HG03025 (cell line): ENCODE data around the gene FAM180B.

Experiments used
- ATAC-seq: cut with Tn5 transposase; IDR thresholded peaks from one replicate; pipeline ENCODE4 v1.9.1; 2021; ENCODE audit warnings: mild to moderate bottlenecking, moderate library complexity; ENCODE audit not compliant: unreplicated experiment, low FRiP score

The FAM180B gene

DNA sequence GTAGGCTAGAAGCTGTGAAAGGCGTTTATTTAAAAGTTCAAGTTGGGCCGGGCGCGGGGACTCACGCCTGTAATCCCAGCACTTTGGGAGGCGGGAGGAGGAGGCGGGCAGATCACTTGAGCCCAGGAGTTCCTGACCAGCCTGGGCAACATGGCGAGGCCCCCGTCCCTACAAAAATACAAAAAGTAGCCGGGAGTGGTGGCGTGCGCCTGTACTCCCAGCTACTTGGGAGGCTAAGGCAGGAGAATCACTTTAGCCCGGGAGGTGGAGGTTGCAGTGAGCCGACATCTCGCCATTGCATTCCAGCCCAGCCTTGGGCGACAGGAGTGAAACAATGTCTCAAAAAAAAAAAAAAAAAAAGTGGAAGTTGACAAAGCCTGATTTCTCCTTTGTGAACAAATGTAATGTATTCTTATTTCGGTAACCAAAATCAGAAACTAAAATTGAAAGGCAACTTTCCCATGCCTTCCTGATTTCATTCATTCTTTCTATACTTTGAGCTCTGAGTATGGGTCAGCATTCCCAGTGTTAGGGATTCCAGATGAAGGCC lies 20.3 kb upstream of the FAM180B start:
- no peak for ATAC-seq

DNA sequence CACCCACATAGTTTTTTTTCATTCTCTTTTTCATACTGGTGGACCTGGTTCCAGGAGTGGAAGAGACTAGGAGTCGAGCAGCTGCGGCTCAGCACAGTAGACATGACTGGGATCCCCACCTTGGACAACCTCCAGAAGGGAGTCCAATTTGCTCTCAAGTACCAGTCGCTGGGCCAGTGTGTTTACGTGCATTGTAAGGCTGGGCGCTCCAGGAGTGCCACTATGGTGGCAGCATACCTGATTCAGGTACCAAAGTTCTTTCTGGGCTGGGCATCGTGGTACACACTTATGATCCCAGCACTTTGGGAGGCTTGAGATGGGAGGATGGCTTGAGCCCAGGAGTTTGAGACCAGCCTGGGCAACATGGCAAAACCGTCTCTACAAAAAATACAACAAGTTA lies 16.8 kb upstream of the FAM180B start:
- no peak for ATAC-seq

DNA sequence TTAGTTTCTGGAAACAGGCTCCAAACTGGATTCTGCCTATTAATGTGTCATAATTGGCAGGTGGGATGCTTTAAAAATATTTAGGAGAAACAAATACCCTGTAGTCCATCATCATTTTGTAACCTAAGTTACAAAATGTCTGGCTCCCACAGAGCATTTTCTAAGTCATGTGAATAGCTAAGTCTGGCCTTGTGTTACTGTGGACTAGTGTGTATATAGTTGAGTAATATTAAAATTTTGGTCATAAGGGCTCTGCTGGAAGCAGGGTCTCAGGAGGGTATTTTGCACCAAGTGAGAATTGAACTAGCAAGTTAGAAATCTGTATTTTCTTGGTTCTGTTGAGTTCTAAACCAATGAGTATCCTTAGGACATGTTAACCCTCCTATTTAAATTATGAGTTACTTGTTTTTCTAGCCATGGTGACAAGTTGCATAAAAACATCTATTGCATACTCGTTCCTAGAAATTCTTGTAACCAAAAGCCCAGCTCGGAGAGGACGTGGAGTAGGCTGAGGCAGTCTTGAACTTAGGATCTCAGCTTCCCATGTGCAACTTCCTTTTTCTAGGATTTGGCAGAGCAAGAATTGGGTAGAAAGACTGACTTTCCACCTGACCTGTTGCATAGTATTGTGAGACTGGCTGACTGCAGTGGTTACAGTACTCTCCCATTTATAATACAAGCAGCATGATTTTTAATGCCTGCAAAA lies 15.7 kb upstream of the FAM180B start:
- no peak for ATAC-seq

DNA sequence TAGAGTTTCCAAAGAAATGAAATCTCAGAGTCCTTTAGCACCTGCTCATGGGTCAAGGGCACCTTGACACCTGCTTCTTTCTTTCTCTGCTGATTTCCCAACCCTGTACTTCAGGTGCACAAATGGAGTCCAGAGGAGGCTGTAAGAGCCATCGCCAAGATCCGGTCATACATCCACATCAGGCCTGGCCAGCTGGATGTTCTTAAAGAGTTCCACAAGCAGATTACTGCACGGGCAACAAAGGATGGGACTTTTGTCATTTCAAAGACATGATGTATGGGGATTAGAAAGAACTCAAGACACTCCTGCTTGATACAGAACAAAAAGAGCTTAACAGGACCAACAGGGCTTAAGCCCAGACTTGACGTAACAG lies 15.1 kb upstream of the FAM180B start:
- no peak for ATAC-seq

DNA sequence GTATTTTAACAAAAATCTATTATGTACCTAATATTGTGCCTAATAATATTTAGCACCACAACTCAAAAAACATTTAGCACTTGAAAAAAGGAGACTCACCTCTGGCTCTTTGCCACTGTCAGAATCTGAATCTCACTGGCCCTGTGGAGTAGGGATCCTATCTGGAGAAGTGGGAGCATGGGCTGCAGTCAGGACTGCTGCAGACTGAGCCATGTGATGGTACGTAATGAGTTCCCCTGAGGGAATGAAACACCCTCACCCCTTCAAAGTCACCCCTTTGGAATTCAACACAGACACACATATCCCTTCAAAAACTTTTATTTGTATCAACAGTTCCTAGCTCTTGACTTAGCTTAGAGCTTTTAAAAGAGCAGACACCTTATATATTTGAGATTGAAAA lies 14.6 kb upstream of the FAM180B start:
- ATAC-seq = no peak

GRCh38 chr11:47572715-47573255 lies 13.7 kb upstream of the FAM180B start:
- no peak for ATAC-seq

- ATAC-seq = no peak
Observed at GRCh38 chr11:47573321-47573720, 13.2 kb upstream of the FAM180B start.

- ATAC-seq = no peak
Observed at GRCh38 chr11:47577460-47578041, 8.9 kb upstream of the FAM180B start.

GRCh38 chr11:47578524-47579494 lies 7.7 kb upstream of the FAM180B start, which contains the start of the genes KBTBD4 and NDUFS3:
TSS of gene KBTBD4 (minus strand) at chr11:47578970. CDS start at chr11:47578951, 19 bp downstream.
TSS of gene NDUFS3 (plus strand) at chr11:47579074. CDS start at chr11:47579092, 18 bp downstream.
- peak; percentile 88 for ATAC-seq

GRCh38 chr11:47583844-47584243 lies 2.6 kb upstream of the FAM180B start:
- ATAC-seq = no peak

DNA sequence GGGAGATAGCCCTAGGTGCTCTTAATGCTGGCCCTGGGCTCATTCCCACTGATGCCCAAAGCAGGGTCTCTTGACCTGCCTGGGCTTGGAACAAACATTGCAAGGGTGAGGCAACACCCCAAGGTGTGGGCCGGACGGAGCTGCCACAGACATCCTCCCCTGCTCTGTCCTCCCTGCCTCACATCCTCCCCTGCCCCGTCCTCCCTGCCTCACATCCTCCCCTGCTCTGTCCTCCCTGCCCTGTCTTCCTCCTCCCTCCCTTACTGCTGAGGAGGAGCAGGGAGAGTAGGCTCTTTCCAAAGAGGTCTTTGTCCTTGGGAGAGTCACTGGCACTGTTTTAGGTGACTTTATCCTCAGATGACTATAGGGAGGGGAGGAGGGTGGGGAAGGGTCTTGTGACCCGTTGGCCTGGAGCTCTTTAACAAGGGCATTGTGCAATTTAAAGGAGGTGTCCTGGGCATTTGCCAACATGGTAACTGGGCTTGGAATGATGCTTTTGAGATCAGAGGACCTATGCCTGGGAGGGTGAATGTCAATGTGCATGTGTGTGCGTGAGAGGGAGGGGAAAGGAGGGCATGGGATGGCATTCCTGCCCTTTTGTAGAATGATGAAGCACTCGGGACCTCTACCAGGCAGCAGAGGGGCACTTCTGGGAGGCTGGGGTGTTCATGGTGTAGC lies 700 bp downstream of the FAM180B start:
- ATAC-seq = no peak

GRCh38 chr11:47587723-47588326 lies 1.3 kb downstream of the FAM180B start:
- no peak for ATAC-seq

GRCh38 chr11:47589118-47589517 lies 2.6 kb downstream of the FAM180B start:
- no peak for ATAC-seq

GRCh38 chr11:47589584-47589976 lies 3.1 kb downstream of the FAM180B start:
- ATAC-seq = no peak

GRCh38 chr11:47589977-47590861 lies 3.7 kb downstream of the FAM180B start:
- ATAC-seq = no peak

DNA sequence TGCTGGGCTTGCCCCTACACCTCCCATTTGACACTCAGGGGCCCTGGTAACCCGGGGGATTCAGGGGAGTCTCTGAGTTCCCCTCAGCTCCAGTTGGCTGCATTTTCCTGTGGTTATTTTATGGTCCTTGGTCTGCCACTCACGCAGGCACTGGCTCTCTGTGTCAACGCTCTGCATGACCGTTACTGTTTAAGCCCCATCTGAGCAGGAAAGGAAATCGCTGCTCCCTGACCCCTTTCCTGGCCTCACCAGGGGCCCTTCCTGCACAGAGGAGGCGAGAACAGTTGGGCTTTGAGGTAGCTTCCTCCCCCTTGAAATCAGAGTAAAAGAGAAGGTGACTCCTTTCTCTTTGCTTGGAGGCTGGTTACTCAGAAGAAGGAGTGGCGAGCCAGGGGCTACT lies 5.3 kb downstream of the FAM180B start:
- ATAC-seq = no peak

DNA sequence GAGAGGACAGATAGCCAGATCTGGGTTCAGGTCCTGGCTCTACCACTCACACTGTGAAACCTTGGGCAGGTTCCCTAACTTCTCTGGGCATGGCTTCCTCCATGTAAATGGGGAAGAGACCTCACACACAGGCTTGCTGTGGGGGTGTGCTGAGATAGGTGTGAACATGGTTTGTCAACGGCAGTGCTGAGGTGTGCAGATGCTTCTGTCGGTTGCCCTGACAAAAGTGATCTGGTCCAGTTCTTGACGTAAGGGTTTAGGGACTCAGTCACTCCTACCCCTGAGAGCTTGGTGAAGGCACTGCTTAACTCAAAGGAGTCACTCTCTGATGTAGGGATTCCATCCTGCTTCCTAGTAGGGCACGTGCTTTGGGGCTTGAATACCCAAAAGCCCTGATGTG lies 5.8 kb downstream of the FAM180B start:
- ATAC-seq = no peak

DNA sequence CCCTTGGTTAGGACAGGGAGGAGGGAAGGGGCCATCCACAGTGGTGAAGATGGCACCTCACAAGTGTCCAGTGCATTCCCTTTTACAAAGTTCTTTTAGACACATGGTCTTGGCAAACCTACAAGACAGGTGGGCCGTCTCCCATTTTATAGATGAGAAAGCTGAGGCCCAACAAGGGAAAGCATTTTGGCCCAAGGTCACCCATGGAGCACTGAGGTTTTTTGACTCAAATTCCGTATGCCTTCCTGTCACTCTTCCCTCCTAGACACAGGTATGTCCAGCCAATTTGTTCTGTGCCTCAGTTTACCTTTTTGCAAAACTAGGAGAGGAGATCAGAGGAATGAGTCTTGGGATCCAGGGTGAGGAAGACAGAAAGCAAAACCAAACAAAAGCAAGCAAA lies 6.5 kb downstream of the FAM180B start:
- ATAC-seq = no peak

- ATAC-seq = no peak
Observed at GRCh38 chr11:47593492-47593933, 7.0 kb downstream of the FAM180B start.
